A549 (cell line): ENCODE results near the gene AUTS2.

ENCODE experiments used
- EHF ChIP-seq: fragments of 250-450 bp; sonication (Bioruptor Pico); IDR thresholded peaks from 2 replicates; pipeline ENCODE4 v1.5.0; 2020; ENCODE audit warnings: mild to moderate bottlenecking
- ESRRA ChIP-seq: fragments of 150-350 bp; IDR thresholded peaks from 2 replicates; pipeline ENCODE4 v1.6.1; 2014; ENCODE audit warnings: mild to moderate bottlenecking, low read length, borderline replicate concordance
- FOSB ChIP-seq: fragments of 250-450 bp; sonication (Bioruptor Pico); IDR thresholded peaks from 2 replicates; pipeline ENCODE4 v1.5.0; 2020; ENCODE audit warnings: mild to moderate bottlenecking, moderate library complexity
- JUN ChIP-seq, 2 experiments: fragments of >200 bp; sonication (Bioruptor Twin); formaldehyde crosslinking; IDR thresholded peaks; 2 replicates in 1 of 2; 3 replicates in 1 of 2; pipeline ENCODE4 v1.6.1; 2016 to 2017
- MAFK ChIP-seq: fragments of 450-650 bp; IDR thresholded peaks from 2 replicates; pipeline ENCODE4 v1.6.1; 2014; ENCODE audit not compliant: partially characterized antibody
- POLR2A ChIP-seq: IDR thresholded peaks from 2 replicates; pipeline ENCODE4 v1.6.1; 2012; ENCODE audit warnings: mild to moderate bottlenecking, low read length
- RAD21 ChIP-seq, 2 experiments: fragments of >200 bp in 1 of 2; sonication (Bioruptor Twin) in 1 of 2; formaldehyde crosslinking in 1 of 2; IDR thresholded peaks in 1 of 2; conservative IDR thresholded peaks in 1 of 2; 2 replicates in 1 of 2; 3 replicates in 1 of 2; pipeline ENCODE4 v1.6.1; 2012 to 2018; ENCODE audit warnings: inconsistent platforms in 1 of 2
- RARB ChIP-seq: fragments of 250-450 bp; sonication (Bioruptor Pico); IDR thresholded peaks from 2 replicates; pipeline ENCODE4 v1.8.0; 2021; ENCODE audit warnings: mild to moderate bottlenecking, moderate library complexity
- RNF2 ChIP-seq: fragments of 200-600 bp; sonication (generic); IDR thresholded peaks from 2 replicates; pipeline ENCODE4 v1.6.1; 2016; ENCODE audit warnings: low read depth, mild to moderate bottlenecking, antibody characterized with exemption, moderate library complexity, borderline replicate concordance
- SMC3 ChIP-seq: fragments of >200 bp; sonication (Bioruptor Twin); formaldehyde crosslinking; IDR thresholded peaks from 3 replicates; pipeline ENCODE4 v1.6.1; 2018; ENCODE audit warnings: inconsistent platforms
- TF ChIP-seq, protein P1 (sequence below): IDR thresholded peaks from 2 replicates; pipeline ENCODE4 v1.6.1; 2012
- TF ChIP-seq, protein P2 (sequence below): fragments of >200 bp; sonication (Bioruptor Twin); formaldehyde crosslinking; IDR thresholded peaks from 3 replicates; pipeline ENCODE4 v1.5.1; 2016
- TF ChIP-seq, protein P3 (sequence below): fragments of 150-350 bp; IDR thresholded peaks from 2 replicates; pipeline ENCODE4 v1.6.1; 2014; ENCODE audit warnings: low read depth, mild to moderate bottlenecking, low read length

DNA sequence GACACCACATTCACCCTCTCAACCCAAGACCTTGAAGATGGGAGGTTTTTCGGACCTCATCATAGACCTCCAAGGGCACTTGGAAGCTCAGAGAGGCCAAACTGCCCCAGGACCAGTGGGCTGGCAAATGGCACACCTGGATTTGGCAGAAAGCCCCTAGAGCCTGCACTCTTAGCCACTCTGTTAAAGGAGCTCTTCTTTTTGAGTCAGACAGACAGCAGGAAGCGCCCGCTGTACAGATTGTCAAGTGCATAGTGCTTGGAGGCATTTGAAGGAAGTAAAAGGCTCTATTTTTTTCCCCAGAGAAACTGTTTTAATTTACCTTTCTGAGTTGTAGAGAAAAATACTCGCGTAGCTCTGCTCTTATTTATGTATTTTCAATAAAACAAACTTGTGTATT, 1125.1 kb downstream of the AUTS2 start:
- TF ChIP-seq, protein P1, sequence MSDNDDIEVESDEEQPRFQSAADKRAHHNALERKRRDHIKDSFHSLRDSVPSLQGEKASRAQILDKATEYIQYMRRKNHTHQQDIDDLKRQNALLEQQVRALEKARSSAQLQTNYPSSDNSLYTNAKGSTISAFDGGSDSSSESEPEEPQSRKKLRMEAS, result no peak
- TF ChIP-seq, protein P2, sequence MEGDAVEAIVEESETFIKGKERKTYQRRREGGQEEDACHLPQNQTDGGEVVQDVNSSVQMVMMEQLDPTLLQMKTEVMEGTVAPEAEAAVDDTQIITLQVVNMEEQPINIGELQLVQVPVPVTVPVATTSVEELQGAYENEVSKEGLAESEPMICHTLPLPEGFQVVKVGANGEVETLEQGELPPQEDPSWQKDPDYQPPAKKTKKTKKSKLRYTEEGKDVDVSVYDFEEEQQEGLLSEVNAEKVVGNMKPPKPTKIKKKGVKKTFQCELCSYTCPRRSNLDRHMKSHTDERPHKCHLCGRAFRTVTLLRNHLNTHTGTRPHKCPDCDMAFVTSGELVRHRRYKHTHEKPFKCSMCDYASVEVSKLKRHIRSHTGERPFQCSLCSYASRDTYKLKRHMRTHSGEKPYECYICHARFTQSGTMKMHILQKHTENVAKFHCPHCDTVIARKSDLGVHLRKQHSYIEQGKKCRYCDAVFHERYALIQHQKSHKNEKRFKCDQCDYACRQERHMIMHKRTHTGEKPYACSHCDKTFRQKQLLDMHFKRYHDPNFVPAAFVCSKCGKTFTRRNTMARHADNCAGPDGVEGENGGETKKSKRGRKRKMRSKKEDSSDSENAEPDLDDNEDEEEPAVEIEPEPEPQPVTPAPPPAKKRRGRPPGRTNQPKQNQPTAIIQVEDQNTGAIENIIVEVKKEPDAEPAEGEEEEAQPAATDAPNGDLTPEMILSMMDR, result no peak
- TF ChIP-seq SMC3, result no peak
- TF ChIP-seq RAD21 (conservative IDR thresholded peaks at IDR 0.05 in 1 of 2, IDR thresholded peaks at IDR 0.05 in 1 of 2), result no peak
- no peak for TF ChIP-seq EHF (CRISPR knock-in tag)
- no peak for TF ChIP-seq ESRRA
- TF ChIP-seq RNF2, result no peak
- no peak for TF ChIP-seq JUN (IDR thresholded peaks at IDR 0.05)
- no peak for TF ChIP-seq FOSB (CRISPR knock-in tag)
- TF ChIP-seq MAFK, result no peak
- TF ChIP-seq, protein P3, sequence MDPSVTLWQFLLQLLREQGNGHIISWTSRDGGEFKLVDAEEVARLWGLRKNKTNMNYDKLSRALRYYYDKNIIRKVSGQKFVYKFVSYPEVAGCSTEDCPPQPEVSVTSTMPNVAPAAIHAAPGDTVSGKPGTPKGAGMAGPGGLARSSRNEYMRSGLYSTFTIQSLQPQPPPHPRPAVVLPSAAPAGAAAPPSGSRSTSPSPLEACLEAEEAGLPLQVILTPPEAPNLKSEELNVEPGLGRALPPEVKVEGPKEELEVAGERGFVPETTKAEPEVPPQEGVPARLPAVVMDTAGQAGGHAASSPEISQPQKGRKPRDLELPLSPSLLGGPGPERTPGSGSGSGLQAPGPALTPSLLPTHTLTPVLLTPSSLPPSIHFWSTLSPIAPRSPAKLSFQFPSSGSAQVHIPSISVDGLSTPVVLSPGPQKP, result no peak
- no peak for TF ChIP-seq RARB (CRISPR knock-in tag)
- no peak for TF ChIP-seq POLR2A
